Loucy (cell line): Measurements from ENCODE around the gene CISD2.

Experiments used
- EZH2phosphoT487 ChIP-seq: fragments of 200-600 bp; IDR thresholded peaks from 2 replicates; pipeline ENCODE4 v1.6.1; 2018; ENCODE audit warnings: antibody characterized with exemption, mild to moderate bottlenecking, moderate library complexity, borderline replicate concordance
- TF ChIP-seq, protein P1 (sequence below): fragments of 200-600 bp; sonication (generic); conservative IDR thresholded peaks from 2 replicates; pipeline ENCODE4 v1.5.1; 2014; ENCODE audit warnings: mild to moderate bottlenecking, antibody characterized with exemption, low read length

GRCh38 chr4:102843938-102844337 lies 24.9 kb upstream of the CISD2 start:
- TF ChIP-seq, protein P1, sequence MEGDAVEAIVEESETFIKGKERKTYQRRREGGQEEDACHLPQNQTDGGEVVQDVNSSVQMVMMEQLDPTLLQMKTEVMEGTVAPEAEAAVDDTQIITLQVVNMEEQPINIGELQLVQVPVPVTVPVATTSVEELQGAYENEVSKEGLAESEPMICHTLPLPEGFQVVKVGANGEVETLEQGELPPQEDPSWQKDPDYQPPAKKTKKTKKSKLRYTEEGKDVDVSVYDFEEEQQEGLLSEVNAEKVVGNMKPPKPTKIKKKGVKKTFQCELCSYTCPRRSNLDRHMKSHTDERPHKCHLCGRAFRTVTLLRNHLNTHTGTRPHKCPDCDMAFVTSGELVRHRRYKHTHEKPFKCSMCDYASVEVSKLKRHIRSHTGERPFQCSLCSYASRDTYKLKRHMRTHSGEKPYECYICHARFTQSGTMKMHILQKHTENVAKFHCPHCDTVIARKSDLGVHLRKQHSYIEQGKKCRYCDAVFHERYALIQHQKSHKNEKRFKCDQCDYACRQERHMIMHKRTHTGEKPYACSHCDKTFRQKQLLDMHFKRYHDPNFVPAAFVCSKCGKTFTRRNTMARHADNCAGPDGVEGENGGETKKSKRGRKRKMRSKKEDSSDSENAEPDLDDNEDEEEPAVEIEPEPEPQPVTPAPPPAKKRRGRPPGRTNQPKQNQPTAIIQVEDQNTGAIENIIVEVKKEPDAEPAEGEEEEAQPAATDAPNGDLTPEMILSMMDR, result no peak
- TF ChIP-seq EZH2phosphoT487, result no peak
